CD4-positive, CD25-positive, alpha-beta regulatory T cell (primary cell): ENCODE measurements around the gene NEDD4. TPM values are rescaled to one million over a fixed set of nuclear protein-coding genes. Genes with fewer than 3 reads are reported as not detected.
"Not testable (repeated sequence)": the region's sequence is repeated elsewhere in the genome, so short reads cannot be mapped to it uniquely, and the experiment has no call there.

Experiments used
- ATAC-seq, 2 donors: fragments of 150-1000 bp; cut with Tn5 transposase; one replicate each; pipeline ENCODE4 v1.10.0; 2021; ENCODE audit warnings: low read depth in 2 of 2, moderate number of reproducible peaks in 2 of 2, moderate library complexity in 1 of 2
- DNase-seq, 3 donors: peaks; one replicate each; pipeline versions ENCODE4 v3.0.0 to v3.0.0-alpha.2; 2012 to 2022; ENCODE audit warnings: mixed read lengths in 1 of 3
- H3K27ac ChIP-seq: one replicate; pipeline ENCODE4 v1.7.0; 2013; ENCODE audit warnings: mild to moderate bottlenecking, low read length; ENCODE audit not compliant: insufficient read depth, poor library complexity, severe bottlenecking
- H3K27me3 ChIP-seq: one replicate; pipeline ENCODE4 v1.7.0; 2013; ENCODE audit warnings: low read length; ENCODE audit not compliant: control insufficient read depth, insufficient read depth
- H3K36me3 ChIP-seq: one replicate; pipeline ENCODE4 v1.7.0; 2013; ENCODE audit warnings: mild to moderate bottlenecking, low read length, moderate library complexity; ENCODE audit not compliant: control insufficient read depth, insufficient read depth
- H3K4me1 ChIP-seq: 2 replicates; pipeline ENCODE4 v1.7.0; 2013; ENCODE audit warnings: mild to moderate bottlenecking, low read length; ENCODE audit not compliant: insufficient read depth, control insufficient read depth, poor library complexity, severe bottlenecking
- H3K4me3 ChIP-seq: one replicate; pipeline ENCODE4 v1.7.0; 2013; ENCODE audit warnings: low read depth, mild to moderate bottlenecking, low read length, moderate library complexity
- H3K9me3 ChIP-seq, 2 experiments: 1 replicate in 1 of 2; 2 replicates in 1 of 2; pipeline ENCODE4 v1.7.0; 2013; ENCODE audit warnings: low read length in 2 of 2, mild to moderate bottlenecking in 1 of 2, moderate library complexity in 1 of 2; ENCODE audit not compliant: control insufficient read depth in 2 of 2
- H3K27ac Mint-ChIP-seq, 3 donors: one replicate each; pipeline ENCODE4 v1.8.0; 2020 to 2022; ENCODE audit warnings: mild to moderate bottlenecking in 3 of 3, mixed read lengths in 3 of 3, moderate library complexity in 2 of 3
- H3K27me3 Mint-ChIP-seq: one replicate; pipeline ENCODE4 v1.8.0; 2022; ENCODE audit warnings: mild to moderate bottlenecking, mixed read lengths
- H3K36me3 Mint-ChIP-seq: one replicate; pipeline ENCODE4 v1.8.0; 2020; ENCODE audit warnings: mixed read lengths
- H3K4me1 Mint-ChIP-seq, 4 donors: one replicate each; pipeline ENCODE4 v1.8.0; 2020 to 2022; ENCODE audit warnings: mixed read lengths in 4 of 4, mild to moderate bottlenecking in 1 of 4
- H3K4me3 Mint-ChIP-seq, 4 donors: one replicate each; pipeline ENCODE4 v1.8.0; 2020 to 2022; ENCODE audit warnings: mild to moderate bottlenecking in 4 of 4, mixed read lengths in 4 of 4, moderate library complexity in 3 of 4
- H3K9me3 Mint-ChIP-seq, 7 donors: one replicate each; pipeline ENCODE4 v1.8.0; 2020 to 2022; ENCODE audit warnings: mixed read lengths in 7 of 7, mild to moderate bottlenecking in 3 of 7, moderate library complexity in 2 of 7
- polyA plus RNA-seq, 4 donors: library from polyadenylated mRNA; unstranded; fragments of 300-500 nt; fragmentation: Illumina TruSeq; gene quantifications; one replicate each; pipeline ENCODE4 v1.2.3, GENCODE V29; 2021
- total RNA-seq: library from RNA; stranded (reverse); gene quantifications from one replicate; pipeline ENCODE4 v1.2.3, GENCODE V29; 2022

The NEDD4 gene
- total and polyA plus RNA-seq, 5 donors from 2014 or later: 2.4 to 10.0 (median 5.6) TPM

GRCh38 chr15:56003777-56004176 is 10.4 kb upstream of the NEDD4 start:
- not testable (repeated sequence) for H3K36me3 ChIP-seq, H3K9me3 Mint-ChIP-seq, H3K27ac ChIP-seq, H3K9me3 ChIP-seq, H3K4me3 Mint-ChIP-seq, ATAC-seq, H3K27ac Mint-ChIP-seq, H3K4me1 Mint-ChIP-seq, H3K36me3 Mint-ChIP-seq, DNase-seq, H3K4me1 ChIP-seq, H3K4me3 ChIP-seq
- peaks cover 44% of the 10 kb centered on the region for H3K27me3 Mint-ChIP-seq
- H3K27me3 ChIP-seq: peaks cover 15% of the 10 kb centered on the region

- H3K36me3 ChIP-seq, H3K4me3 ChIP-seq, H3K4me1 ChIP-seq, H3K27ac ChIP-seq, H3K4me3 Mint-ChIP-seq, H3K9me3 ChIP-seq, H3K9me3 Mint-ChIP-seq, H3K36me3 Mint-ChIP-seq, H3K4me1 Mint-ChIP-seq, DNase-seq, H3K27ac Mint-ChIP-seq, ATAC-seq: not testable (repeated sequence)
- peaks cover 46% of the 10 kb centered on the region for H3K27me3 Mint-ChIP-seq
- H3K27me3 ChIP-seq: peaks cover 15% of the 10 kb centered on the region
These were observed 9.9 kb upstream of the NEDD4 start for GRCh38 chr15:56003277-56003676.

GRCh38 chr15:56001471-56002078 is 8.2 kb upstream of the NEDD4 start:
- H3K4me1 Mint-ChIP-seq: peaks cover 0 to 2% (median 0%) of the 10 kb centered on the region in 4 donors
- ATAC-seq: no peak
- H3K4me3 Mint-ChIP-seq: no peak overlapping the region
- DNase-seq: no peak
- peaks cover 15% of the 10 kb centered on the region for H3K27me3 ChIP-seq
- no peak overlapping the region for H3K27ac Mint-ChIP-seq
- H3K4me3 ChIP-seq: no peak overlapping the region
- H3K27ac ChIP-seq: no peak overlapping the region
- H3K4me1 ChIP-seq: no peaks in the 10 kb centered on the region
- H3K27me3 Mint-ChIP-seq: peaks cover 59% of the 10 kb centered on the region
- peaks cover 0 to 2% (median 0%) of the 10 kb centered on the region in 7 donors for H3K9me3 Mint-ChIP-seq
- no peaks in the 10 kb centered on the region for H3K9me3 ChIP-seq
- H3K36me3 ChIP-seq: no peaks in the 10 kb centered on the region
- no peaks in the 10 kb centered on the region for H3K36me3 Mint-ChIP-seq

- Histone ChIP-seq H3K27ac (no peak overlapping the region), H3K36me3 (no peaks in the 10 kb centered on the region), H3K4me3 (no peak overlapping the region), H3K27me3 (peaks cover 18% of the 10 kb centered on the region), H3K4me1 (no peaks in the 10 kb centered on the region), H3K9me3 (no peaks in the 10 kb centered on the region)
- H3K9me3 Mint-ChIP-seq: peaks cover 0 to 2% (median 0%) of the 10 kb centered on the region in 7 donors
- H3K27me3 Mint-ChIP-seq: peaks cover 71% of the 10 kb centered on the region
- H3K27ac Mint-ChIP-seq: no peak overlapping the region
- ATAC-seq (no peak), DNase-seq (no peak)
- no peaks in the 10 kb centered on the region for H3K36me3 Mint-ChIP-seq
- H3K4me1 Mint-ChIP-seq: no peaks in the 10 kb centered on the region
- no peak overlapping the region for H3K4me3 Mint-ChIP-seq
These were observed 6.2 kb upstream of the NEDD4 start for GRCh38 chr15:55999658-56000057.

GRCh38 chr15:55998478-55998877 is 5.1 kb upstream of the NEDD4 start:
- H3K36me3 ChIP-seq: no peaks in the 10 kb centered on the region
- H3K27me3 Mint-ChIP-seq: peaks cover 75% of the 10 kb centered on the region
- no peaks in the 10 kb centered on the region for H3K9me3 ChIP-seq
- no peak for ATAC-seq
- H3K27ac ChIP-seq: no peak overlapping the region
- H3K27ac Mint-ChIP-seq: no peak overlapping the region
- DNase-seq: no peak
- peaks cover 0 to 5% (median 0%) of the 10 kb centered on the region in 4 donors for H3K4me1 Mint-ChIP-seq
- H3K4me3 Mint-ChIP-seq: no peak overlapping the region
- peaks cover 0 to 2% (median 0%) of the 10 kb centered on the region in 7 donors for H3K9me3 Mint-ChIP-seq
- H3K27me3 ChIP-seq: peaks cover 21% of the 10 kb centered on the region
- H3K4me1 ChIP-seq: peaks cover 6% of the 10 kb centered on the region
- no peak overlapping the region for H3K4me3 ChIP-seq
- no peaks in the 10 kb centered on the region for H3K36me3 Mint-ChIP-seq

GRCh38 chr15:55993804-55994560 is 570 bp upstream of the NEDD4 start:
- no peak for DNase-seq
- Mint-ChIP-seq H3K9me3 (peaks cover 0 to 6% (median 0%) of the 10 kb centered on the region in 7 donors), H3K4me3 (peak overlapping the region; percentile 84 to 92 (median 87)), H3K36me3 (no peaks in the 10 kb centered on the region), H3K4me1 (peaks cover 9 to 20% (median 16%) of the 10 kb centered on the region in 4 donors), H3K27me3 (peaks cover 52% of the 10 kb centered on the region), H3K27ac (peak overlapping the region in 1 of 3 donors; percentile 36)
- Histone ChIP-seq H3K27me3 (peaks cover 9% of the 10 kb centered on the region), H3K27ac (no peak overlapping the region), H3K4me3 (peak overlapping the region; percentile 69), H3K4me1 (peaks cover 14% of the 10 kb centered on the region), H3K36me3 (no peaks in the 10 kb centered on the region), H3K9me3 (no peaks in the 10 kb centered on the region)
- ATAC-seq: no peak

GRCh38 chr15:55992769-55993110 is 672 bp downstream of the NEDD4 start:
- Mint-ChIP-seq H3K27ac (peak overlapping the region in 2 of 3 donors; percentile 9 to 75), H3K27me3 (peaks cover 41% of the 10 kb centered on the region), H3K36me3 (no peaks in the 10 kb centered on the region), H3K9me3 (peaks cover 0 to 6% (median 0%) of the 10 kb centered on the region in 7 donors), H3K4me1 (peaks cover 9 to 20% (median 16%) of the 10 kb centered on the region in 4 donors), H3K4me3 (peak overlapping the region; percentile 90 to 92 (median 92))
- Histone ChIP-seq H3K9me3 (no peaks in the 10 kb centered on the region), H3K36me3 (no peaks in the 10 kb centered on the region), H3K27me3 (peaks cover 9% of the 10 kb centered on the region), H3K4me1 (peaks cover 14% of the 10 kb centered on the region), H3K27ac (no peak overlapping the region), H3K4me3 (peak overlapping the region; percentile 82)
- ATAC-seq: no peak
- DNase-seq: no peak
